Measurements from ENCODE around the gene SLC27A5. TPM values are rescaled to one million over a fixed set of nuclear protein-coding genes. Genes with fewer than 3 reads are reported as not detected.

Gene SLC27A5
- polyA plus RNA-seq, 2 of the 4 experiments (the other 2 are of a cell fraction) = 30.2 to 37.8 TPM

DNA sequence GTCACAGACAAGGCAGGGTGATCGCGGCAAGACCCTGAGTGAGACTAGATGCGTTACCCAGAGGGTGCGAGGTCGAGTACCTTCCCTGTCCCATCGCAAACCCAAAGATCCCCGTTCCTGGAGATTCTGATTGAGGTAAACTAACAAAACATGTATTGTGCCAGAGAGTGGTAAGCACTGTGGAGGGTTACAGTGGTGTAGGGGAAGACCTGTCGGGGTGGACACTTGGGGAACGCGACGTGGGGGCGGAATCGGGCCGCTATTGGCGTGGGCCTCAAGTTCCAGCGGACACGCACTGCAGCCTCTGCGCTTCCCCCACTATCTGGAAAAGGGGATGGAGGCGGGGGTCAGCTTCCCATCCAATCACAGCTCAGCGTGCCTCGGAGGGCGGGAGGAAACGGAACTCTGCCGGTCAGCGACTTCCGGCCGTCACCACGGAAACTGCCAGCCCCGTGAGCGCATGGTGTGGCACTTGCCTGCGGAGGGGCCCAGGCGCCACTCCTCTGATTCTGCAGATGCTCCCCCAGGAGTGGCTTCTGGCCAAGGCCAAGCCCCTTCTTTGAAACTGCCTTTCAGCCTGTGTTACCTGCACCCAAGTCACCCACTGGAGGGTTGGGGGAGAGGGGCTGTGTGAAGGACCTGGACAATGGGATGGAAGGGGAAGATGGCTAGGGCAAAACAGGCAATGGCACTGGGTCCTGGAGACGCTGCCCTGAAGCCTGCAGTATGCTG is 47.6 kb upstream of the SLC27A5 start (continued):
- TF ChIP-seq HES2 (IDR thresholded peaks at IDR 0.05) = no peak
- peak; percentile 99; the same call in 1 of the 2 replicates for TF ChIP-seq MAX (IDR thresholded peaks at IDR 0.05)
- TF ChIP-seq, protein P1, sequence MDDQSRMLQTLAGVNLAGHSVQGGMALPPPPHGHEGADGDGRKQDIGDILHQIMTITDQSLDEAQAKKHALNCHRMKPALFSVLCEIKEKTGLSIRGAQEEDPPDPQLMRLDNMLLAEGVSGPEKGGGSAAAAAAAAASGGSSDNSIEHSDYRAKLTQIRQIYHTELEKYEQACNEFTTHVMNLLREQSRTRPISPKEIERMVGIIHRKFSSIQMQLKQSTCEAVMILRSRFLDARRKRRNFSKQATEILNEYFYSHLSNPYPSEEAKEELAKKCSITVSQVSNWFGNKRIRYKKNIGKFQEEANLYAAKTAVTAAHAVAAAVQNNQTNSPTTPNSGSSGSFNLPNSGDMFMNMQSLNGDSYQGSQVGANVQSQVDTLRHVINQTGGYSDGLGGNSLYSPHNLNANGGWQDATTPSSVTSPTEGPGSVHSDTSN (IDR thresholded peaks at IDR 0.05) = peak; percentile 49
- TF ChIP-seq, protein P2, sequence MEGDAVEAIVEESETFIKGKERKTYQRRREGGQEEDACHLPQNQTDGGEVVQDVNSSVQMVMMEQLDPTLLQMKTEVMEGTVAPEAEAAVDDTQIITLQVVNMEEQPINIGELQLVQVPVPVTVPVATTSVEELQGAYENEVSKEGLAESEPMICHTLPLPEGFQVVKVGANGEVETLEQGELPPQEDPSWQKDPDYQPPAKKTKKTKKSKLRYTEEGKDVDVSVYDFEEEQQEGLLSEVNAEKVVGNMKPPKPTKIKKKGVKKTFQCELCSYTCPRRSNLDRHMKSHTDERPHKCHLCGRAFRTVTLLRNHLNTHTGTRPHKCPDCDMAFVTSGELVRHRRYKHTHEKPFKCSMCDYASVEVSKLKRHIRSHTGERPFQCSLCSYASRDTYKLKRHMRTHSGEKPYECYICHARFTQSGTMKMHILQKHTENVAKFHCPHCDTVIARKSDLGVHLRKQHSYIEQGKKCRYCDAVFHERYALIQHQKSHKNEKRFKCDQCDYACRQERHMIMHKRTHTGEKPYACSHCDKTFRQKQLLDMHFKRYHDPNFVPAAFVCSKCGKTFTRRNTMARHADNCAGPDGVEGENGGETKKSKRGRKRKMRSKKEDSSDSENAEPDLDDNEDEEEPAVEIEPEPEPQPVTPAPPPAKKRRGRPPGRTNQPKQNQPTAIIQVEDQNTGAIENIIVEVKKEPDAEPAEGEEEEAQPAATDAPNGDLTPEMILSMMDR (IDR thresholded peaks at IDR 0.05) = no peak
- TF ChIP-seq, protein P3, sequence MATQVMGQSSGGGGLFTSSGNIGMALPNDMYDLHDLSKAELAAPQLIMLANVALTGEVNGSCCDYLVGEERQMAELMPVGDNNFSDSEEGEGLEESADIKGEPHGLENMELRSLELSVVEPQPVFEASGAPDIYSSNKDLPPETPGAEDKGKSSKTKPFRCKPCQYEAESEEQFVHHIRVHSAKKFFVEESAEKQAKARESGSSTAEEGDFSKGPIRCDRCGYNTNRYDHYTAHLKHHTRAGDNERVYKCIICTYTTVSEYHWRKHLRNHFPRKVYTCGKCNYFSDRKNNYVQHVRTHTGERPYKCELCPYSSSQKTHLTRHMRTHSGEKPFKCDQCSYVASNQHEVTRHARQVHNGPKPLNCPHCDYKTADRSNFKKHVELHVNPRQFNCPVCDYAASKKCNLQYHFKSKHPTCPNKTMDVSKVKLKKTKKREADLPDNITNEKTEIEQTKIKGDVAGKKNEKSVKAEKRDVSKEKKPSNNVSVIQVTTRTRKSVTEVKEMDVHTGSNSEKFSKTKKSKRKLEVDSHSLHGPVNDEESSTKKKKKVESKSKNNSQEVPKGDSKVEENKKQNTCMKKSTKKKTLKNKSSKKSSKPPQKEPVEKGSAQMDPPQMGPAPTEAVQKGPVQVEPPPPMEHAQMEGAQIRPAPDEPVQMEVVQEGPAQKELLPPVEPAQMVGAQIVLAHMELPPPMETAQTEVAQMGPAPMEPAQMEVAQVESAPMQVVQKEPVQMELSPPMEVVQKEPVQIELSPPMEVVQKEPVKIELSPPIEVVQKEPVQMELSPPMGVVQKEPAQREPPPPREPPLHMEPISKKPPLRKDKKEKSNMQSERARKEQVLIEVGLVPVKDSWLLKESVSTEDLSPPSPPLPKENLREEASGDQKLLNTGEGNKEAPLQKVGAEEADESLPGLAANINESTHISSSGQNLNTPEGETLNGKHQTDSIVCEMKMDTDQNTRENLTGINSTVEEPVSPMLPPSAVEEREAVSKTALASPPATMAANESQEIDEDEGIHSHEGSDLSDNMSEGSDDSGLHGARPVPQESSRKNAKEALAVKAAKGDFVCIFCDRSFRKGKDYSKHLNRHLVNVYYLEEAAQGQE (IDR thresholded peaks at IDR 0.05) = peak; percentile 50
- peak; percentile 33; the same call in 1 of the 2 replicates for TF ChIP-seq GATA3 (IDR thresholded peaks at IDR 0.05; ENCODE audit: borderline replicate concordance)
- no peak; the same call in 1 of the 2 replicates for TF ChIP-seq FOXS1 (CRISPR knock-in tag; IDR thresholded peaks at IDR 0.05)
- no peak; the same call in 1 of the 2 replicates for TF ChIP-seq MAZ (IDR thresholded peaks at IDR 0.05; ENCODE audit: borderline replicate concordance, low read depth, low read length)
- no peak for TF ChIP-seq NR3C1 (IDR thresholded peaks at IDR 0.05)
- no peak for TF ChIP-seq KDM1A (IDR thresholded peaks at IDR 0.05; ENCODE audit: low read depth)
- peak; percentile 95 for TF ChIP-seq FOSB (CRISPR knock-in tag; IDR thresholded peaks at IDR 0.05)
- TF ChIP-seq HOXA7 (CRISPR knock-in tag; IDR thresholded peaks at IDR 0.05) = peak; percentile 86
- TF ChIP-seq TP53 (CRISPR knock-in tag; IDR thresholded peaks at IDR 0.05) = peak; percentile 86; the same call in 1 of the 2 replicates
- TF ChIP-seq RFX5 (IDR thresholded peaks at IDR 0.05) = peak; percentile 8; the same call in 1 of the 2 replicates
- peak; percentile 75 to 77; a peak in 4 of 5 replicates for TF ChIP-seq JUN (IDR thresholded peaks at IDR 0.05)
- no peak for TF ChIP-seq SREBF2 (IDR thresholded peaks at IDR 0.05)
- TF ChIP-seq EHMT2 (IDR thresholded peaks at IDR 0.05; ENCODE audit: low read depth) = no peak
- no peak for TF ChIP-seq SMC3 (IDR thresholded peaks at IDR 0.05)
- TF ChIP-seq, protein P4, sequence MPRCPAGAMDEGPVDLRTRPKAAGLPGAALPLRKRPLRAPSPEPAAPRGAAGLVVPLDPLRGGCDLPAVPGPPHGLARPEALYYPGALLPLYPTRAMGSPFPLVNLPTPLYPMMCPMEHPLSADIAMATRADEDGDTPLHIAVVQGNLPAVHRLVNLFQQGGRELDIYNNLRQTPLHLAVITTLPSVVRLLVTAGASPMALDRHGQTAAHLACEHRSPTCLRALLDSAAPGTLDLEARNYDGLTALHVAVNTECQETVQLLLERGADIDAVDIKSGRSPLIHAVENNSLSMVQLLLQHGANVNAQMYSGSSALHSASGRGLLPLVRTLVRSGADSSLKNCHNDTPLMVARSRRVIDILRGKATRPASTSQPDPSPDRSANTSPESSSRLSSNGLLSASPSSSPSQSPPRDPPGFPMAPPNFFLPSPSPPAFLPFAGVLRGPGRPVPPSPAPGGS (IDR thresholded peaks at IDR 0.05) = peak; percentile 82; the same call in 2 of the 3 replicates
- TF ChIP-seq RARB (CRISPR knock-in tag; IDR thresholded peaks at IDR 0.05) = 0 out of 2 replicates have a peak, but pooled peaks have one; percentile 31
- no peak; the same call in 1 of the 2 replicates for TF ChIP-seq ELK1 (IDR thresholded peaks at IDR 0.05; ENCODE audit: low read depth, low read length)
- TF ChIP-seq HOXB13 (CRISPR knock-in tag; IDR thresholded peaks at IDR 0.05; ENCODE audit: low read depth) = peak; percentile 75
- TF ChIP-seq ATOH8 (CRISPR knock-in tag; IDR thresholded peaks at IDR 0.05; ENCODE audit: low read depth) = peak; percentile 39; the same call in 1 of the 2 replicates

Data from A549 (cell line).